Loucy (cell line): ENCODE data around the gene ATG10.

ENCODE experiments used
- H2AFZ ChIP-seq: fragments of 200-600 bp; sonication (generic); 2 replicates; pipeline ENCODE4 v1.6.0; 2016; ENCODE audit warnings: antibody characterized with exemption, mild to moderate bottlenecking, low read length, moderate library complexity
- H3F3A ChIP-seq: fragments of 200-600 bp; 2 replicates; pipeline ENCODE4 v1.6.0; 2016; ENCODE audit warnings: antibody characterized with exemption, low read depth, mild to moderate bottlenecking
- H3K27me3 ChIP-seq: fragments of 200-600 bp; sonication (generic); 2 replicates; pipeline ENCODE4 v1.6.1; 2014; ENCODE audit warnings: low read length, mild to moderate bottlenecking; ENCODE audit not compliant: insufficient read depth, poor library complexity, severe bottlenecking
- H3K36me3 ChIP-seq: fragments of 200-600 bp; sonication (generic); 2 replicates; pipeline ENCODE4 v1.6.1; 2016; ENCODE audit warnings: low read length; ENCODE audit not compliant: insufficient read depth
- H3K4me1 ChIP-seq: fragments of 200-600 bp; sonication (generic); 2 replicates; pipeline ENCODE4 v1.5.1; 2014; ENCODE audit warnings: low read length, mild to moderate bottlenecking; ENCODE audit not compliant: insufficient read depth, poor library complexity, severe bottlenecking
- H3K4me2 ChIP-seq: fragments of 200-600 bp; sonication (generic); 2 replicates; pipeline ENCODE4 v1.6.0; 2014; ENCODE audit warnings: antibody characterized with exemption, low read length, low read depth, mild to moderate bottlenecking; ENCODE audit not compliant: poor library complexity, severe bottlenecking
- H3K4me3 ChIP-seq: fragments of 200-600 bp; sonication (generic); 2 replicates; pipeline ENCODE4 v1.5.1; 2014; ENCODE audit warnings: low read length, mild to moderate bottlenecking, mixed read lengths; ENCODE audit not compliant: poor library complexity, severe bottlenecking
- H3K79me2 ChIP-seq: fragments of 200-600 bp; sonication (generic); 2 replicates; pipeline ENCODE4 v1.6.1; 2014; ENCODE audit warnings: low read length; ENCODE audit not compliant: insufficient read depth
- H3K9ac ChIP-seq: fragments of 200-600 bp; sonication (generic); 2 replicates; pipeline ENCODE4 v1.6.0; 2014; ENCODE audit warnings: mild to moderate bottlenecking, low read depth, low read length, moderate library complexity; ENCODE audit not compliant: poor library complexity, severe bottlenecking
- H3K9me2 ChIP-seq: fragments of 200-600 bp; sonication (generic); replicated peaks from 2 replicates; pipeline ENCODE4 v1.6.1; 2016; ENCODE audit warnings: low read depth, low read length, mixed read lengths
- H3K9me3 ChIP-seq: fragments of 200-600 bp; sonication (generic); 2 replicates; pipeline ENCODE4 v1.6.1; 2014; ENCODE audit warnings: mild to moderate bottlenecking, antibody characterized with exemption, low read length, low read depth; ENCODE audit not compliant: insufficient read depth
- H4K20me1 ChIP-seq: fragments of 200-600 bp; sonication (generic); 2 replicates; pipeline ENCODE4 v1.6.0; 2014; ENCODE audit warnings: antibody characterized with exemption, low read length, mild to moderate bottlenecking; ENCODE audit not compliant: insufficient read depth, poor library complexity, severe bottlenecking
- CTCF ChIP-seq: fragments of 200-600 bp; sonication (generic); conservative IDR thresholded peaks from 2 replicates; pipeline ENCODE4 v1.5.1; 2014; ENCODE audit warnings: mild to moderate bottlenecking, antibody characterized with exemption, low read length
- EZH2phosphoT487 ChIP-seq: fragments of 200-600 bp; IDR thresholded peaks from 2 replicates; pipeline ENCODE4 v1.6.1; 2018; ENCODE audit warnings: antibody characterized with exemption, mild to moderate bottlenecking, moderate library complexity, borderline replicate concordance

The ATG10 gene

GRCh38 chr5:81936750-81937149 lies 35.1 kb upstream of the ATG10 start:
- no peaks in the 10 kb centered on the region for H3K79me2 ChIP-seq
- peaks cover 12% of the 10 kb centered on the region for H3K4me1 ChIP-seq
- no peak overlapping the region for H3K4me3 ChIP-seq
- H4K20me1 ChIP-seq, result no peaks in the 10 kb centered on the region
- no peaks in the 10 kb centered on the region for H3F3A ChIP-seq
- no peak overlapping the region for H3K9ac ChIP-seq
- no peaks in the 10 kb centered on the region for H3K27me3 ChIP-seq
- no peaks in the 10 kb centered on the region for H3K36me3 ChIP-seq
- no peaks in the 10 kb centered on the region for H3K9me2 ChIP-seq
- peak overlapping the region; percentile 16 for H3K4me2 ChIP-seq
- H3K9me3 ChIP-seq, result peaks cover 9% of the 10 kb centered on the region; the same call in 1 of the 2 replicates
- TF ChIP-seq CTCF, result no peak
- TF ChIP-seq EZH2phosphoT487, result no peak
- no peak overlapping the region for H2AFZ ChIP-seq

GRCh38 chr5:81942746-81943145 lies 29.1 kb upstream of the ATG10 start:
- H3F3A ChIP-seq, result no peaks in the 10 kb centered on the region
- H3K27me3 ChIP-seq, result no peaks in the 10 kb centered on the region
- no peaks in the 10 kb centered on the region for H3K36me3 ChIP-seq
- H2AFZ ChIP-seq, result no peak overlapping the region
- no peaks in the 10 kb centered on the region for H3K9me2 ChIP-seq
- TF ChIP-seq EZH2phosphoT487 (no peak), CTCF (no peak)
- no peak overlapping the region for H3K4me3 ChIP-seq
- H3K4me1 ChIP-seq, result no peaks in the 10 kb centered on the region
- H3K79me2 ChIP-seq, result no peaks in the 10 kb centered on the region
- H3K9ac ChIP-seq, result no peak overlapping the region
- peaks cover 14% of the 10 kb centered on the region; the same call in 1 of the 2 replicates for H3K9me3 ChIP-seq
- H4K20me1 ChIP-seq, result no peaks in the 10 kb centered on the region
- no peak overlapping the region for H3K4me2 ChIP-seq

GRCh38 chr5:81948349-81948748 lies 23.5 kb upstream of the ATG10 start:
- no peak overlapping the region for H2AFZ ChIP-seq
- no peaks in the 10 kb centered on the region for H3K27me3 ChIP-seq
- no peak overlapping the region for H3K9ac ChIP-seq
- H3K36me3 ChIP-seq, result no peaks in the 10 kb centered on the region
- H3K9me2 ChIP-seq, result no peaks in the 10 kb centered on the region
- no peaks in the 10 kb centered on the region for H3K4me1 ChIP-seq
- H4K20me1 ChIP-seq, result no peaks in the 10 kb centered on the region
- no peaks in the 10 kb centered on the region for H3F3A ChIP-seq
- H3K4me2 ChIP-seq, result no peak overlapping the region
- TF ChIP-seq EZH2phosphoT487 (no peak), CTCF (no peak)
- H3K79me2 ChIP-seq, result no peaks in the 10 kb centered on the region
- no peaks in the 10 kb centered on the region for H3K9me3 ChIP-seq
- no peak overlapping the region for H3K4me3 ChIP-seq
